HG03097 (cell line): ENCODE measurements around the gene PTGIS.
"Not testable (repeated sequence)": the region's sequence is repeated elsewhere in the genome, so short reads cannot be mapped to it uniquely, and the experiment has no call there.

ENCODE experiments used
- ATAC-seq: cut with Tn5 transposase; IDR thresholded peaks from one replicate; pipeline ENCODE4 v1.9.1; 2021; ENCODE audit not compliant: unreplicated experiment, low FRiP score

PTGIS gene

GRCh38 chr20:49579874-49580812 lies 12.2 kb upstream of the PTGIS start:
- no peak for ATAC-seq

DNA sequence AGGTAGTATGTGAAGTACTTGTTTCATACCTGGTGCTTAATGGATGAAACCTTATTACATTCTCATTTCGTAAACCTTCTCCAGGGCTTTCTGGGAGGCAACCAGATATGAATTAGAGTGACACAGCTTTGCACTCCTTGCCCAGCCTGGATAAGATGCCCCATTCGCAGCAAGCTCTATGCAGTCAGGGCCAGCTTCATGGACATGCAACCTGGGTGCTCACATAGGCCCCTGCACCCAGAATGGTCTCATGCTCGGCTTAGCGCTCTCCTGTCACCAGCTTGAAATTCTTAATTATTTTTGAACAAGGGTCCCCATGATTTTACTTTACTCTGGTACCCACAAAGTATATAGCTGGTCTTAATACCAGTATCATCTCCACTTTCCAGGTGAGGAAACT lies 11.3 kb upstream of the PTGIS start:
- no peak for ATAC-seq

DNA sequence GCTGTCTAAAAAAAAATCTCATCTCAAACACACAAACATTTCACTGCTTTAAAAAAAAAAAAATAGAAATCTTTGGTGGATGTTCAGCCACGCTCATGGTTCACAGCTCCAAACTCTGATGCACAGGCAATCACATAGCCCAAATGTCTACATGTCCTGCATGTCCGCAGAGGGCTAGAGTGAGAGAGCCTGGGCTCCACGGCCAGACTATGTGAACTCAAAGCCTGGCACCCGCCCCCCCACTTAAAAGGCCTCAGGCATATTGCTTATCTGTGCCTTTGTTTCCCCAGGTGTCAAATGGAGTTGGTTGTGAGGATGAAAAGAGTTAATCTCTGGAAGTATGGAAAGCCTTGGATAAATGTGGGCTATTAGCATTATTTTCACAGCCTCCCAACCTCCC lies 10.5 kb upstream of the PTGIS start:
- no peak for ATAC-seq

GRCh38 chr20:49575551-49576060 lies 7.7 kb upstream of the PTGIS start:
- no peak for ATAC-seq

DNA sequence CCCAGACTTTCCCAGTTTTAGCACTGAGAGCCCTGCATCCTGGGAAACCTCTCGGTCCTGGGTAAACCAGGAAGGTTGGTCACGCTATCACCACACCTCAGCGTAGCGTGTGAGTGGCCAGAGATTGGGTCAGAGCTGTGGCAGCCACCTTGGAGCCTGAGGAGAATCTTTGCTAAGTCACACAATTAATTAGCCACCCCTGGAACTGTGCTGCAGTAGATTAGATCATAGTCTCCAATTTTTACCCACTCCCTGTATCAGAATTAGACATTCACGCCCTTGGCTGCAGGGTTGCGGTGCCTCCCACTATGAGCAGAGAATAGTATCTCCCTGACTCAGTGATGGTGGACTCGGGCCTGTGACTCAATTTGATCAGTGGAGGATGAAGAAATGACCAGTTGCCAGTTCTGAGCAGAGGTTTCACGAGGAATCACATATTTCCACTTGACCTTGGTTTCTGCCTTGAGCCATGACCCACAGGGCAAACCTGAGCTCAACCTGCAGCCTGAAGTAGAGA lies 6.0 kb upstream of the PTGIS start:
- no peak for ATAC-seq

DNA sequence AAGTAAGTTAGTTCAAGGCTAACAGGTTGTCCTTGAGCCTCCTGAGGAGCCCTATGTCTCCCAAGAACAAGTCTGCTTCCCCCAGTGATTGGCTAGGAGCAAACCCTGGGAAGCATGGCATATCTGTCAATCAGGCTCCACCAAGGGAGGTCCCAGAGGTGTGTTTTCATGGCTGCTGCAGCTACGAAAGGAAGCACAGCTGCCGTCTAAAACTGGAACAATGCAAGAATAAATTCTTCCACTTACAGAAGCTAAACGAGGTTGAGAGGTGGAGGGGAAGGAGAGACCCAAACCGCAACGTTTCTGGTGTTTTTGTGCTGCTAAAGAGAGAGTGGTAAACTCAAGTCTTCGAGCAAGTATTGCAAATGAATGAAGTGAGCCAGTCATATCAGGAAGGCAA lies 4.9 kb upstream of the PTGIS start:
- ATAC-seq = no peak

- no peak for ATAC-seq
Observed at GRCh38 chr20:49571553-49571835, 3.6 kb upstream of the PTGIS start.

DNA sequence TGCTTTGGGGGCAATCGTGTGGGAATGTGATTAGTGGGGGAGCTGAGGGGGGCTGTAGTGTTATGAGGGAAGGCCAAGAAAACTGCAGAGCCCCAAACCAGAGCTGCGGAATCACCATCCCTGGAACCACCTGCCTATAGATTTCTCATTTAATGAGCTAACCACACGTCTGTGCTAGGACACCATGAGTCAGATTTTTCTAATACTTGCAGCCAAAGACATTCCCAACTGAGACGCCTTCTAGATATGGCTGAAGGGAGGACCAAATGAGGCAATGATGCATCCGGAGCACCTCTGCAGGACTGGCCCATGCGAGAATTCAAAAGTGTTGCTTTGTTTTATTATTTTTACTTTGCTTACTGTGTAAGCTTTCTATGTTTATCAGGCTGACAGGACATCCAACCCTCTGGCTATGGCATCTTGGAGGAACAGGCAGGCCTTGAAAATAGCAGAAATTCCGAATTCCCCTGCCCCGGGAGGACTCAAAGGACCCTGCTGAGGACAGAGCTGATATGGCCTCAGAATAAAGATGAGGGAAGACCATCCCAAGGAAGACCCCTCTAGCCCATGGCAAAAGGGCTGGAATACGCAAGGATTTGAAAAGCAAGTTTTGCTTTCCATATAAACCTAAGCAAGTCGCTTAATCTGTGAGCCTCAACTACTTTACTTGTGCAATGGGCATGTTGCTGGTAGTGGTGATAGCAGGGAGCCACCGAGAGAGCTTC lies 3.1 kb upstream of the PTGIS start:
- ATAC-seq = no peak

GRCh38 chr20:49570161-49570827 lies 2.4 kb upstream of the PTGIS start:
- no peak for ATAC-seq

DNA sequence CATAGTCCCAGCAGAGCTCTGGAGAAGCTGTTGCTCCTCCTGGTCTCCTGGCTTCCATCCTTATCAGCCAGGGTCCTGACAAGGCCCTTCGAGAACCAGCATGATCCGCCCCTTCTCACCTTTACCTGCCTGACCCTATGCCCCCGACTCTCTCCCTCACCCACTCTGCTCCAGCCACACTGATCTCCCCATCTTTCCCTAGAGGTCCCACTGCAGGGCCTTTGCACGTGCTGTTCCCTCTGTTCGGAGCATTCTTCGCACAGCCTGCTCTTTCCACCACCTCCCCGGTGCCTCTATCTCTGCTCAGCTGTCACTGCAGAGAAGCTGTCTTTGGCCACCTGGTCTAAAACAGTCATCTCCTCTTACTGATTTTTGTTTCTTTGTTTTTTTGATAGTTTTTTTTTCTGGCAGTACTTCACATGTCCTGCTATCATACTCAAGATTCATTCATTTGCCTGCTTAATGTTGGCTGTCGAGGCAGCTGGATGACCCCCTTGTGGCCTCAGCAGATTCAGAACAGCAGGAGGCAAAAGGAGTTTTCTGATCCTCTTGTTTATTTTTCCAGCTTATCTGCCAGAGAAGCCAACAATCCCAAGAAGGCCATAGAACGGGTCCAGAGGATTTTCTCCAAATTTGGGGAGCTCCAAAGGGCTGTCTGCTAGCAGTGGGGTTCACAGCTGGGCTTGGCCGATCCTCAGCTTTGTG lies 1.6 kb upstream of the PTGIS start:
- ATAC-seq = no peak

DNA sequence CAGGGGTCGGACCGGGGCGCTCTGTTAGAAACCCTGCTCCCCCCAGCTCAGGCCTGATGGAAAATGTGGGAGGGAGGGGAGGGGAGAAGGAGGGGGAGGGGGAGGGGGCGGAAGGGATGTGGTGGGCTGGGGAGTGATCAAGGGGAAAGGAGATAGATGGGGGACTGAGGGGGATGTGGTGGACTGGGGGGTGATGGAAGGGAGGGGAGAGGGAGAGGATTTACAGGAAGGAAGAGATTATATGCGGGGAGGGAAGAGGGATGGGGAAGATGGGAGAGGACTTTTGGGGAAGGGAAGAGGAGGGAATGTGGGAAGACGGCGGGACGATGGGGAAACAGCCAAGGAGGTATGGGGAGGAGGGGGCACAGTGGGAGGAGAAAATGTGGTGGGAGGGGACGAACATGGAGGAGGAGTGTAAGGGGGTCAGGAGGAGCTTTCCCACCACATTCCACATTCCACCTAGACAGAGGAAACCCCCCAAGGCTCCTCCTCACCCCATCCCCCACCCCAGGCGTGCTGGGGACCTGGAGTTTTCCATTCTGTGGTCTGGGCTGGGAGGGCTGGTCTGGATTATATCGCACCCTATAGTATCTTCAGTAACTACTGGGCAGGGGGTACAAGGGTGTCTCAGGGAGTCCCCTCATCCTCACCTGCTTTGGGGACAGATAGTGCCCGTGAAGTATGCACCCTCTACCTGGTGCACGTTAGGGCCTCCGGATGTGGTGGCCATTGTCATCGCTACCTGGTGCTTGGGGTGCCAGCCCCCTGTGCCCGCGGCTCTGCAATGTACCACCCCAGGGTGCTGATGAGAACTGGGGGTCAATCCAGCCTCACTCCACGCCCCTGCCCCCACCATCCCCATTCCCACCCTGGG lies 578 bp upstream of the PTGIS start:
- no peak for ATAC-seq

DNA sequence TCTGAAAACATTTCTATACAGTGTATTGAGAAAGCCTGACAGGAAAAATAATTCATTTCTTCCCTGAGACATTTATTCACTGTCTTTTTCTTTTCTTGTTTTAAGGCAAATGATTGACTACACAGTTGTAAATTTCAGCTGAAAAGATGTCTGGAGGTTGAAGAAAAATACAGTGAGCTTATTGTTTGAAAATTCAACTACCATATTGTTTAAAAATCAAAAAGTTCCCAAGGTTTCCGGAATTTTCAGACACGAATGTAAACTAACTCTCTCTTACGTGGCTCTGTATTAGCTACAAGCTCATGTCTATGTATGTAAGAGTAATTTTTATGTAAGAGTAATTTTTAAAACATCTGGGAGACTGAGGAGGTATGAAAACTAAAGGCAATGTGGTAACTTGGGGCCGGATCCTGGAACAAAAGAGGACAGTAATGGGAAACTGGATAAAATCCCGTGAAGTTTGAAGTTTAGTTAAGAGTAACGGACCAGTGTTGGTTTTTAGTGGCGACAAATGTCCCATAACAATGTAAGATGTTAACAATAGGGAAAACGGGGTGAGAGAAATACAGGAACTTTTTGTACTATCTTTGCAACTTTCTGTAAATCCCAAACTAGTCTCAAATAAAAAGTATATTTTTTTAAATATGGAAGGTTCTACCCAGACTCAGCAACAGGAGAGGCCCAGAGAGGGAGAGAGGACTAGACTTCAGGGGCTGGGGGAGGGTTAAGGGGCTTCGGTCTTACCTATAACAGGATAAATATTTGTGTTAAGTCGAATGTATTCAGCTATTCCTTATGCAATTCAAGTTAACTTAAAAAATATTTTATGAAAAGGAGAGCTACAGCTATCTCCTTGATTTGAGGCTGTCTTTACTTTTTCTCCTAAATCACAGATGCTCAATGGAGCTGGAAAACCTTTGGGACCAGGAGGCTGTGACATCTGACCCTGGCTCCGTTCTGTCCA lies 1.3 kb downstream of the PTGIS start:
- no peak for ATAC-seq

DNA sequence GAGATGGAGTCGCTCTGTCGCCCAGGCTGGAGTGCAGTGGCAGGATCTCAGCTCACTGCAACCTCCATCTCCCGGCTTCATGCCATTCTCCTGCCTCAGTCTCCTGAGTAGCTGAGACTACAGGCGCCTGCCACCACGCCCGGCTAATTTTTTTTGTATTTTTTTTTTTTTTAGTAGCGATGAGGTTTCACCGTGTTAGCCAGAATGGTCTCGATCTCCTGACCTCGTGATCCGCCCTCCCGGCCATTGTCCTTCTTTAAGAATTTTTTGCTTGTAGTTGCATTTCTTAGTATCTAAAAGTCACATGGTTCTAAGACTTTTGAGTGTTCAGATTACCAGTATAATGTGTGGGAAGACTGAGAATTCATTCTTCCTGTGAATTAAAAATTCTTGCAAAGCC lies 2.9 kb downstream of the PTGIS start:
- not testable (repeated sequence) for ATAC-seq

GRCh38 chr20:49563015-49563980 lies 4.6 kb downstream of the PTGIS start:
- no peak for ATAC-seq

- ATAC-seq = no peak
Observed at GRCh38 chr20:49562311-49563014, 5.5 kb downstream of the PTGIS start.

- no peak for ATAC-seq
Observed at GRCh38 chr20:49561806-49562205, 6.1 kb downstream of the PTGIS start.

GRCh38 chr20:49561256-49561655 lies 6.7 kb downstream of the PTGIS start:
- no peak for ATAC-seq
